Panc1 (cell line): Measurements from ENCODE around the gene CCR9. TPM values are rescaled to one million over a fixed set of nuclear protein-coding genes. Genes with fewer than 3 reads are reported as not detected.

ENCODE experiments used
- ATAC-seq: fragments of 200-7000 bp; cut with Tn5 transposase; 2 replicates; pipeline ENCODE4 v1.9.1; 2020; ENCODE audit warnings: mild to moderate bottlenecking, moderate library complexity
- BruUV-seq: library from RNA; stranded (reverse); fragments of 400-500 nt; replicated peaks from 2 replicates; lab custom pipeline; 2021; lab: Mats Ljungman, UMichigan
- CTCF ChIA-PET: fragments of 300-600 bp; sonication (Branson Sonifier 250); formaldehyde crosslinking; loops from one replicate; lab custom pipeline; 2022; ENCODE audit warnings: antibody characterized with exemption; lab: Charles Lee
- POLR2A ChIA-PET: fragments of 300-600 bp; sonication (Branson Sonifier 250); formaldehyde crosslinking; loops from one replicate; lab custom pipeline; 2022; ENCODE audit warnings: antibody characterized with exemption; lab: Charles Lee
- DNase-seq: peaks from one replicate; pipeline ENCODE4 v3.0.0-alpha.2; 2010; ENCODE audit warnings: low read depth, low spot score
- H3K27ac ChIP-seq: 2 replicates; pipeline ENCODE4 v1.5.1; 2011; ENCODE audit warnings: mild to moderate bottlenecking, low read length, inconsistent platforms
- H3K27me3 ChIP-seq: fragments of 200-500 bp; sonication (Bioruptor generic); 2 replicates; pipeline ENCODE4 v1.6.0; 2014; ENCODE audit warnings: low read length, inconsistent platforms; ENCODE audit not compliant: control insufficient read depth, insufficient read depth
- H3K36me3 ChIP-seq: fragments of 200-500 bp; sonication (Bioruptor generic); 2 replicates; pipeline ENCODE4 v1.5.1; 2014; ENCODE audit warnings: inconsistent platforms, mild to moderate bottlenecking, low read length, moderate library complexity; ENCODE audit not compliant: control insufficient read depth, insufficient read depth
- H3K4me1 ChIP-seq: 2 replicates; pipeline ENCODE4 v1.5.1; 2011; ENCODE audit warnings: inconsistent platforms, mild to moderate bottlenecking, low read length, moderate library complexity; ENCODE audit not compliant: control insufficient read depth, insufficient read depth
- H3K4me3 ChIP-seq, 2 experiments: 2 replicates each; pipeline ENCODE4 v1.5.1; 2011 to 2012; ENCODE audit warnings: low read depth in 2 of 2, low read length in 2 of 2, mild to moderate bottlenecking in 2 of 2, inconsistent platforms in 1 of 2, moderate library complexity in 1 of 2
- H3K9me3 ChIP-seq: fragments of 200-500 bp; sonication (Bioruptor generic); 2 replicates; pipeline ENCODE4 v1.5.1; 2014; ENCODE audit warnings: low read depth, mild to moderate bottlenecking, inconsistent platforms, low read length, moderate library complexity; ENCODE audit not compliant: control insufficient read depth, insufficient read depth
- POLR2AphosphoS5 ChIP-seq: IDR thresholded peaks from 2 replicates; pipeline ENCODE4 v1.6.1; 2012; ENCODE audit warnings: mild to moderate bottlenecking, low read depth, low read length, moderate library complexity
- SIN3A ChIP-seq: IDR thresholded peaks from 2 replicates; pipeline ENCODE4 v1.6.1; 2012; ENCODE audit warnings: low read depth, mild to moderate bottlenecking, low read length, moderate library complexity, borderline replicate concordance; ENCODE audit not compliant: insufficient read depth
- TCF7L2 ChIP-seq: IDR thresholded peaks from 2 replicates; pipeline ENCODE4 v1.6.1; 2011; ENCODE audit warnings: mild to moderate bottlenecking, low read depth, low read length, inconsistent platforms
- in situ Hi-C: cut with HindIII; loops from 2 replicates; pipeline ENCODE4 v1.10.0; 2016; ENCODE audit warnings: low sequenced_read_pairs, low pct_unique_long_range_greater_than_20kb
- intact Hi-C: fragments of 100-400 bp; cut with micrococcal nuclease; formaldehyde crosslinking; loops from one replicate; pipeline ENCODE4 v1.10.0; 2022; ENCODE audit not compliant: unreplicated experiment
- total RNA-seq: library from RNA; stranded (reverse); gene quantifications from one replicate; pipeline ENCODE4 v1.2.1, GENCODE V29; 2021; ENCODE audit not compliant: unreplicated experiment
- TF ChIP-seq, protein P1 (sequence below): fragments of 450-650 bp; IDR thresholded peaks from 2 replicates; pipeline ENCODE4 v1.5.1; 2017; ENCODE audit warnings: mild to moderate bottlenecking
- TF ChIP-seq, protein P2 (sequence below), 2 experiments: IDR thresholded peaks; 2 replicates each; pipeline ENCODE4 v1.6.1; 2011 to 2012; ENCODE audit warnings: low read depth in 2 of 2, control low read depth in 1 of 2, low read length in 1 of 2, mild to moderate bottlenecking in 1 of 2, moderate library complexity in 1 of 2; ENCODE audit not compliant: insufficient read depth in 1 of 2

Gene CCR9
- total RNA-seq, 1 experiment from 2014 or later: not detected

DNA sequence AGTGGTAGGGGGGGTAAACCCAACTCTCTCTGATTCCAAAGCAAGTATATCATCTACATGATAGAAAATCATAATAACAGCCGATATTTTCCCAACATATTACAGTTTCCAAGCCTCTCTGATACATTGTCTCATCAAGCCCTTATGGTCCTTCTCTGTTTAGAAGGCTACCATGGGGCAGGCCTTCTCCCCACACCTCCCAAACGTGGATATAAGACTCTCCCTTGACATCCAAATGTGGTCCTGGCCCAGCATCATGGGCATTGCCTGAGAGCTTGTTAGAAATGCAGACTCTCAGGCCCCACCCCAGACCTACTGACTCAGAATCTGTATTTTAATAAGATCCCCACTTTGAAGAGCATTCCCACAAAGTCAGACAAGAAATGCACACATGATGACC lies 17.7 kb upstream of the CCR9 start:
- CTCF ChIA-PET: no interaction called here
- DNase-seq: no peak
- BruUV-seq: no TSS peak
- Histone ChIP-seq H3K9me3 (no peaks in the 10 kb centered on the region), H3K36me3 (no peaks in the 10 kb centered on the region), H3K4me1 (no peaks in the 10 kb centered on the region), H3K4me3 (no peak overlapping the region), H3K27ac (no peak overlapping the region), H3K27me3 (no peaks in the 10 kb centered on the region; the same call in 1 of the 2 replicates)
- ATAC-seq: no peak
- TF ChIP-seq SIN3A: no peak
- TF ChIP-seq POLR2AphosphoS5: no peak
- in situ Hi-C loops: no loop called here
- POLR2A ChIA-PET: no interaction called here
- intact Hi-C loops: no loop called here

DNA sequence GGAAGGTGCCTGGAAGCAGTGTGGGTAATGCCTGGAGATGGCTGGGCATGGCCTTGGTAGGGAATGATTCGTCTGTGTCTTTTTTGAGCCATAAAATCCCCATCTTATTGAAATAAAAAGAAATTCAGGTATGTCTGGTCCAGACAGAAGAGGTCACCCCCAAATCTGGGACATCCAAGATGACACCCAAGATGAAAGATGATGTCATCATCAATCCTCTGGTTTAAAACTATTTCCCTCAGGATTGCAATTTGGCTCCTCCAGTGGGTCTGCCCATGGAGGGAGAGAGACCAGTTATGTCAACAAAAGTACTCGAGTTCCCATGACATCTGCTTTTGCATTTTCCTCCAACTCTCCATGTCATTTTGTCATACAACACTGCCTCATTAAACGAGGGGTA lies 16.7 kb upstream of the CCR9 start:
- intact Hi-C loops (no loop called here), in situ Hi-C loops (no loop called here)
- no peak overlapping the region for H3K27ac ChIP-seq
- DNase-seq: no peak
- ChIA-PET CTCF (no interaction called here), POLR2A (no interaction called here)
- ATAC-seq: no peak
- no peak overlapping the region for H3K4me3 ChIP-seq
- H3K9me3 ChIP-seq: no peaks in the 10 kb centered on the region
- H3K36me3 ChIP-seq: no peaks in the 10 kb centered on the region
- BruUV-seq: no TSS peak
- H3K27me3 ChIP-seq: no peaks in the 10 kb centered on the region; the same call in 1 of the 2 replicates
- TF ChIP-seq TCF7L2 (no peak), POLR2AphosphoS5 (no peak), SIN3A (no peak)
- TF ChIP-seq, protein P1, sequence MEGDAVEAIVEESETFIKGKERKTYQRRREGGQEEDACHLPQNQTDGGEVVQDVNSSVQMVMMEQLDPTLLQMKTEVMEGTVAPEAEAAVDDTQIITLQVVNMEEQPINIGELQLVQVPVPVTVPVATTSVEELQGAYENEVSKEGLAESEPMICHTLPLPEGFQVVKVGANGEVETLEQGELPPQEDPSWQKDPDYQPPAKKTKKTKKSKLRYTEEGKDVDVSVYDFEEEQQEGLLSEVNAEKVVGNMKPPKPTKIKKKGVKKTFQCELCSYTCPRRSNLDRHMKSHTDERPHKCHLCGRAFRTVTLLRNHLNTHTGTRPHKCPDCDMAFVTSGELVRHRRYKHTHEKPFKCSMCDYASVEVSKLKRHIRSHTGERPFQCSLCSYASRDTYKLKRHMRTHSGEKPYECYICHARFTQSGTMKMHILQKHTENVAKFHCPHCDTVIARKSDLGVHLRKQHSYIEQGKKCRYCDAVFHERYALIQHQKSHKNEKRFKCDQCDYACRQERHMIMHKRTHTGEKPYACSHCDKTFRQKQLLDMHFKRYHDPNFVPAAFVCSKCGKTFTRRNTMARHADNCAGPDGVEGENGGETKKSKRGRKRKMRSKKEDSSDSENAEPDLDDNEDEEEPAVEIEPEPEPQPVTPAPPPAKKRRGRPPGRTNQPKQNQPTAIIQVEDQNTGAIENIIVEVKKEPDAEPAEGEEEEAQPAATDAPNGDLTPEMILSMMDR: no peak
- TF ChIP-seq, protein P2, sequence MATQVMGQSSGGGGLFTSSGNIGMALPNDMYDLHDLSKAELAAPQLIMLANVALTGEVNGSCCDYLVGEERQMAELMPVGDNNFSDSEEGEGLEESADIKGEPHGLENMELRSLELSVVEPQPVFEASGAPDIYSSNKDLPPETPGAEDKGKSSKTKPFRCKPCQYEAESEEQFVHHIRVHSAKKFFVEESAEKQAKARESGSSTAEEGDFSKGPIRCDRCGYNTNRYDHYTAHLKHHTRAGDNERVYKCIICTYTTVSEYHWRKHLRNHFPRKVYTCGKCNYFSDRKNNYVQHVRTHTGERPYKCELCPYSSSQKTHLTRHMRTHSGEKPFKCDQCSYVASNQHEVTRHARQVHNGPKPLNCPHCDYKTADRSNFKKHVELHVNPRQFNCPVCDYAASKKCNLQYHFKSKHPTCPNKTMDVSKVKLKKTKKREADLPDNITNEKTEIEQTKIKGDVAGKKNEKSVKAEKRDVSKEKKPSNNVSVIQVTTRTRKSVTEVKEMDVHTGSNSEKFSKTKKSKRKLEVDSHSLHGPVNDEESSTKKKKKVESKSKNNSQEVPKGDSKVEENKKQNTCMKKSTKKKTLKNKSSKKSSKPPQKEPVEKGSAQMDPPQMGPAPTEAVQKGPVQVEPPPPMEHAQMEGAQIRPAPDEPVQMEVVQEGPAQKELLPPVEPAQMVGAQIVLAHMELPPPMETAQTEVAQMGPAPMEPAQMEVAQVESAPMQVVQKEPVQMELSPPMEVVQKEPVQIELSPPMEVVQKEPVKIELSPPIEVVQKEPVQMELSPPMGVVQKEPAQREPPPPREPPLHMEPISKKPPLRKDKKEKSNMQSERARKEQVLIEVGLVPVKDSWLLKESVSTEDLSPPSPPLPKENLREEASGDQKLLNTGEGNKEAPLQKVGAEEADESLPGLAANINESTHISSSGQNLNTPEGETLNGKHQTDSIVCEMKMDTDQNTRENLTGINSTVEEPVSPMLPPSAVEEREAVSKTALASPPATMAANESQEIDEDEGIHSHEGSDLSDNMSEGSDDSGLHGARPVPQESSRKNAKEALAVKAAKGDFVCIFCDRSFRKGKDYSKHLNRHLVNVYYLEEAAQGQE (IDR thresholded peaks at IDR 0.05; ENCODE audit: insufficient read depth in 1 of 2, low read depth in 2 of 2, low read length in 1 of 2): no peak
- no peaks in the 10 kb centered on the region for H3K4me1 ChIP-seq

DNA sequence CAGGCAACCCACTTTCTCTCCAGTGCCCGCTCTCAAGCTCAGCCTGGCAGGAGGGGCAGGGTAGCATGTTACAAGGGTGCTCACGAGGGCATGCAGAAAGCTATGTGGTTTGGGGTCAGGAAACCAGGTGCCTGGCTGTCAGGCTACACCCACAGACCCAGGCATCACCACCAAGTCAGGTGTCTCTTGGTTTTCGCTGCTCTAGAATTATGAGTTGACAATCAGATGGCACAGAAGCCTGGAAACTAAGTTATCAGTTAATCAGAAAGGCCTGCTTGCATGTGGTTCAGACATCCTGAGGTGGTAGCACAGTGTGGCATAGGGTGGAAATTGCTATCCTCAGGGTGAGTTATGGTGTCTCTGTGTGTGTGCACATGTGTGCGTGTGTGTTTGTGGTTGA lies 16.2 kb upstream of the CCR9 start:
- ChIA-PET POLR2A (no interaction called here), CTCF (no interaction called here)
- no peaks in the 10 kb centered on the region for H3K4me1 ChIP-seq
- BruUV-seq: no TSS peak
- DNase-seq (no peak), ATAC-seq (no peak)
- no peaks in the 10 kb centered on the region for H3K36me3 ChIP-seq
- in situ Hi-C loops (no loop called here), intact Hi-C loops (no loop called here)
- no peaks in the 10 kb centered on the region for H3K9me3 ChIP-seq
- TF ChIP-seq POLR2AphosphoS5 (no peak), TCF7L2 (no peak), SIN3A (no peak)
- TF ChIP-seq, protein P1: no peak
- TF ChIP-seq, protein P2 (IDR thresholded peaks at IDR 0.05; ENCODE audit: insufficient read depth in 1 of 2, low read depth in 2 of 2, low read length in 1 of 2): no peak
- H3K27ac ChIP-seq: no peak overlapping the region
- no peaks in the 10 kb centered on the region; the same call in 1 of the 2 replicates for H3K27me3 ChIP-seq
- no peak overlapping the region for H3K4me3 ChIP-seq
